ENCODE measurements around the gene MICAL3.

The MICAL3 gene

DNA sequence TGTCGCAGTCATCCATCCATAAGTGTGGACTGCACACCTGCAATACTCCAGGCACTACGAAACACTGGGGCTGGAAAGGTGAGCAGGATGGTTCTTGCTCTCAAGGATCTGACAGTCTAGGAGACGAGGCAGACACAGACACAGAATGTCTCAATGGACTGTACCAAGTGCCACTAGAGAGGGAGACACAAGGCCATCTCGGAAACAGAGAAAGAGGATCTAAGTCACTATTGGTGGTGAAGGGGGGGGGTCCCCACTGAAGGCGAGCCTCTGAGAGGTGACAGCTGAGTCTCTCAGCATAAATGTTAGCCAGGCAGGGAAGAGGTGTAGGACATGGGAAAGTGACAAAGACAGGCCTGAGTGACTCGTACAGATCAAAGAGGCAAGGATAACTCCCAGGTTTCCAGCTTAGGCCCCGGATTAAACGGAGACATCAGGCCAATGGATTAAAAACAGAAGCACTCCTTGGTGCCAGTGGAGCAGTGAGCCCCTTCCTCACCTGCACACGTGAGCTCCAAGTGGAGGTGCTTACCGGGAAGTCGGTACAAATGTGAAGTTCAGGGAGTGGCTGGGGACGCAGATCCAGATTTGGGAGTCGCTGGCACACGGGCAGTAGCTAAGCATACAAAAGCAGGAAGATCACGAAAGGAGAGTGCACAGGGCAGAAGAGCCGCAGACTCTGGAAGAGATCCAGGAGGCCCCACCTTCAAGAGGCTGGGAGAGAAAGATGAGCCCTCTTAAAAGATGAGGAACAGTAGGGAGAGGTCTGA lies 117.2 kb downstream of the MICAL3 start:
- no peak for DNase-seq

DNA sequence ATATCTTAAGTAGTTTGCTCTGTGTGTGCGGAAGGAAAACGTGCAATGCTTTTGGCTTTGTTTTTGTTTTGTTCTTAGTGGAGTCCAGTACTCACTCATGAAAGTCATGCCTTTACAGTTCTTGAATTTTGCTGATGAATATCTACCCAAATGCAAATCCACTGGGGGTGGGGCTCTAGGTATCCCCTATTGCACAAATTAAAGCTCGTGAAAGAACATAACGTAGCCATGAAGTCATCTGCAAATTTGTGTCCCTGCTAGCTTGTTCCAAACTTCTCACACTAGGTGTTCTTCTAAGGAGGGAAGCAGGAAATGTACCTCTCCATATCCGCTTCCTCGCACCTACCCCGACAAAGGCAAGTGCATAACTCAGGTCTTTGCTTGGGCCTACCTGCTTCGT lies 118.9 kb downstream of the MICAL3 start:
- no peak for DNase-seq

DNA sequence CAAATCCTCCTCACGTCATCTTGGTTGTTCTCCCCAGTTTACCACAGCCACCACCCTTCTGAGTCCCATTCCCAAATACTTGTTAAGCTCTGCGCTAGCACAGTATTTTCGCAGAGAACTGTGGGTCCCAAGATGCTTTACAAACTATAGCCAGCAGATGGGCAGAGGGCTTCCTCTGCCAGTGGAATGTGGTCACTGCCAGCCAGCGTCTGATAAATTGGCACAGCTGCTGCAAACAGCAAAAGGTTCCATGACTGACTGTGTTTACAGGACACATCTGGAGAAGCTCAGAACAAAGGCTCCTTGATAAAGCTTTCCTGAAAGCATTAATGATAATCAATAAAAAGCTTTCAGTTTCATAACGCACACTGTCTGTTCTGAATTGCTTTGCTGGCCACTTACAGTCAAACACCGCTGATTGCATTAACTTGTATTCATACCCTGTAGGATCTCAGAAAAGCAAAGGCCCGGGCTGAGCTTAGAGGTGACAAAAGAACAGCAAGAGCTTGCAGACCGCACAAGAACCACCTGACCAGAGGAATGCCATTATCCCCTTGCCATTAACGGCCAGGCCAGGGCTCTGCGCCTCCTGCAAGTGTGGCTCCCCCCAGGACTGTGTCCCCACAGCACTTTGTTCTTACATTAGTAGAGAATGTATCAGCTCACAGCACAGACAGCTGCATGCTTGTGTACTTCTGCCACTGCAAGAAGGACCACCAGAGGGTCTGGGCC lies 120.6 kb downstream of the MICAL3 start:
- DNase-seq = no peak

DNA sequence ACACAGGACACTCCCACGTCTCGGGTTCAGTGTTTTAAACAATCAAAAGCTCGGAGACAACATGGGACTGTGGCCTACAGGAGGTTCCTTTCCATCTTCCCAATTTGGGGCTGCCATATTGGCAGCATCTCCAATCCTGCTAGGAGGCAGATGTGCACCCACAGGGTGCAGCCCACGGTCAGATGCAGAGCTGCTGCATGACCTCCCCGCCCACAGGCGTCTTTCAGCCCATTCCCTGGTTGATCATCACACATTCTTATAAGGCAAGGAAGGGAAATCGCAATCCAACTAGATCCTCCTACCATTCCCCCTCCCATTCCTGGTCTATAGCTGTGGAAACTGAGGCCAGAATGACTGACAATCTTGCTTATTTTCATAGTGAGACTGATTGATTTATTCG lies 121.4 kb downstream of the MICAL3 start:
- no peak for DNase-seq

DNA sequence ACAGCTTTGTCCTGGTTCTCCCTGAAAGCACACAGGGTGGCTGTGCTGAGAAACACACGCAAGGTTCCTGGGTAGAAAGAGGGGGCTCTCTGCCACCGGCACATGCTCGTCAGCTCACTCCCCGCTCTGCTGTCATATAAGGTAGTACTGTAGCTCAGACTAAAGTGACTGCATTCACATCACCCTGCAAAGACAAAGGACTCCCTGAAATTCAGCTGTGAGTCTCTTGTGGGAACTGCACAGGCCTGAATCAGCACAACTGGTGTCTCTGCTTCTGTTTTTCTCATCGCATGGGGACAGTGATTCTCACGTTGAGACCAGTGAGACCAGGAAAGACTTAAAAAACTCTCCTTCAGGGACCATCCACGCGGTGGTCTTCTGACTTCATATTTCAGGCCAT lies 126.0 kb downstream of the MICAL3 start:
- no peak for DNase-seq

DNA sequence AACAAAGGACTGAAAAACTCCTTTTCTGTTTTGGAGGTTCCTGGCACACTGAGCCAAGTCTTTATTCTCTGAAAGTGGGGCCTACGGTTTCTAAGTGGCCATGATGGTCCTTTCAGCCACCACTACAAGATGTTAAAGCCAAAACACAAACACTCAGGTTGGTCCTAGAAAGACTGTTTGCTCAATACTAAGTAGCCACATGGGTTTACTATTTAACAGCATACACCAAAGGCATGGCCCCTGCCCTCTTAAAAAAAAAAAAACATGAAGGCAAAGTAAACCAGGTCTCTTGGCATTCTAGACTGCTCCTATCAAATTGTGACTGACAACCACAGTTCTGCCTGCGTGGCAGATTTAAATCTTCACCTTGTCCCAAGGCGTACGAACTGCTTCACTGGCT lies 126.5 kb downstream of the MICAL3 start:
- no peak for DNase-seq

DNA sequence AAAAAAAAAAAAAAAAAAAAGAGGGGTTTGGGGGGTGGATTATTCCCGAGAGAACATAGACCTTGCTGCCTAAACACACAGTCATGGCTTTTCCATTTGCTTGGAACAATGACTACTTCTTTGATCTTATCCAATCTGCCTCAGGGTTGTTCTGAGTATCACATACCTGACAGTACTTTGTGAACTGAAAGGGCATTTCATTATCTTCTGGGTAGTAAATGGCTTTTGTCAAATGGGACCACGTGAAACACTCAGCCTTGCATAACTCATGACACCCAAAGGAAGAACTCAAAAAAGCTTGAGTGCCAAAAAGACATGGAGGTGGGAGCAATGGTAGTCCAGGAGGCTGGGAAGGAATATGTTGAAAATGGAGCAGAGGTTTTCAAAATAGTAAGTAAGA lies 126.9 kb downstream of the MICAL3 start:
- no peak for DNase-seq

DNA sequence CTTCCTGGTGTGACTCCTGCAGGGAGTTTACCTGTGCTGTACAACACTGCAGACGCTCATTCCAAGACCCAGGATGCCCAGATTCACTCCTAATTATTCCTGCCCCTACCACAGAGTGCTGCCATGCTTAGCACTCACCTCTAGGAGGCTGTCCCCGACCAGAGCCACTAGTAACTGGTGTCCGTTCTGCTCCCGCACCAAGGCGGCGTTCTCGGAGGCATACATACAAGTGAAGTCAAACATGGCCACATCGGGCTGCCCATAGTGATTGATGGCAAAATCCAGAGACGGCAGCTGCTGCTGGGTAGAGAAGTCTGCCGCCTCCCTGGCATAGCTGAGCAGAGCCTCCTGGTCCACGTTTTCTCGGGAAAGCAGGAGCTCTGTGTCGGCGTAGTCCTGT lies 127.8 kb downstream of the MICAL3 start:
- no peak for DNase-seq

DNA sequence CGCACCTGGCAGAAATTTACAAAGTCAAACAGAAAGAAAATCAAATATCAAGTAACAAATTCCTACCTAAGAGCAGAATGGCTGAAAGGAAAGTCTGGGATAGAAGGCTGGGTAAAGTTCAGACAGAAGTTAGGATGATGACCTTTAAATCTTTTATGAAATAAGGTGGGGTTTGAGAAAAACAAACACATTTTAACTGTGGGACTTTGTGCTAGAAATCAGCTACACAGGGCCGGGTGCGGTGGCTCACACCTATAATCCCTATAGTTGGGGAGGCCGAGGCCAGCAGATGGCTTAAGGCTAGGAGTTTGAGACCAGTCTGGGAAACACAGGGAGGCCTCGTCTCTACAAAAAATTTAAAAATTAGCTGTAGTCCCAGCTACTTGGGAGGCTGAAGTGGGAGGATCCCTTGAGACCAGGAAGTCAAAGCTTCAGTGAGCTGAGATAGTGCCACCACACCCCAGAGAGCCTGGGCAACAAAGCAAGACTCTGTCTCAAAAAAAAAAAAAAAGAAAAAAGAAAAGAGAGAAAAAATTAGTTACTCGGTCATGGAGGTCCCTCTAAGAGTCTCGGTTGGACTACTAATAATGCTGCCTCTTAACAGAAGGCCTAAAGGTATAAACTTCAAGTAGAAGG lies 130.3 kb downstream of the MICAL3 start:
- no peak for DNase-seq

DNA sequence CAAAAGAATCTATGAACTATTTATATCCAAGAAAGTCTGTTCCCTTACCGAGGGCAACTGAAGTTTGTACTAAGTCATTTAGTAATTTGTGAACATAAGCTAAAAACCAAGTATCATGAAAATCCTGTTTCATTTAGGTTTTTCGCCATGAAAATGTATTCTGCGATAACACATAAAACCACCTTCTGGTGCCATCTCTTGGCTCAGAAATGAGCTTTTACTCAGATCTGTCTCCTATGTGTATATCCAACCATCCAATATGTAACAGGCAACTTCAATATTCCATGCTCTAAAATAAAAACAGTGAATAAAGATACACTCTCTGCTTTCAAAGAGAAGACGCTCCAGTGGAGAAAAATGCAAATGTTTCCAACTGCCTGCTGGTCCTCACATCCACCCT lies 132.0 kb downstream of the MICAL3 start:
- no peak for DNase-seq

DNA sequence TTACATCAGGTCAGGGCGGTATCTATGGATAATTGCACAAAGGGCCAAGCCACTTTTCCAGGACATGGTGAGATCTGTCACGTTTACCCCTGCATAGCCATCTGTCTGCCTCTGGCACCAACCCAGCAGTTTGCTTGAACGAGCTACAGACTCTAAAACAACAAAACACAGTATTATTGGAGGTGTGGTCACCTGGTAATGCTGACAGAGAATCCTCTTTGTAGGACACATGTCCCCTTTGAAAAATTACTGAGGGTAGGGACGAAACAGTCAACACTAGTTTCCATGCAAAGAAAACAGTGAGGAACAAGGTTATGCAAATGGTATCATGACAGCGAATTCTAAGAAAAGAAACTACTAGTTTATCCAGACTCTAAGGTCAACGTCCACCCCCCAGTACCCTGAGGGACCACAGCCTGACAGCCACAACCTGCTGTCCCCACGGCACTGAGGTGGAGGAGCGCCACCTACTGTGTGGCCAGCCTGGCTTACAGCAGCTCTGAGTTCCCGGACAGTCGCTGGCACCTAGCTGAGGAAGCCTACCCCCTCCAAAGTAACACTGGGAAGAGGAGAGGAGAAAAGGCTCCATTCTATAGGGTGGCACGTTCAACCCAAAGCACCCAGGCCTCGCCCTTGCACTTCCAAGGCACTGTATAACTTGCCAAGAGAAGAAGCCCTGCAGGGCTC lies 132.7 kb downstream of the MICAL3 start:
- DNase-seq = no peak

DNA sequence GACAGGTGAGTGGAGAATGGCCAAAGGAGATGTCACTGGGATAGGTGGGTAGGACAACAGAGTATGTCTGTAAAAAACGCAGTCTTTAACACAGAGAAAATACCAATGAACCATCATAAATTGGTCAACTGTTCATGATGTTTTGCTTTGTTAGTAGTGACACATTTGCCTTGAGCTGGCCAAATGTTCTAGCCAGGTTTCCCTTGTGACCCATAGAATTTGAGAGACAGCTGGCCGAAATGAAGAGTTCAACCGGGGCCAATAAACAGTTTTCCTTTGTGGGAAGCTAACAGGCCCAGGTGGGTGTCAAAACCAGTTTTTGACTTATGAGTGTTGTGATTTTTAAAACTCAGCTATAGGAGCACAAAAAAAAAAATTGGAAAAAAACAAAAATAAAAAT lies 133.5 kb downstream of the MICAL3 start:
- no peak for DNase-seq

DNA sequence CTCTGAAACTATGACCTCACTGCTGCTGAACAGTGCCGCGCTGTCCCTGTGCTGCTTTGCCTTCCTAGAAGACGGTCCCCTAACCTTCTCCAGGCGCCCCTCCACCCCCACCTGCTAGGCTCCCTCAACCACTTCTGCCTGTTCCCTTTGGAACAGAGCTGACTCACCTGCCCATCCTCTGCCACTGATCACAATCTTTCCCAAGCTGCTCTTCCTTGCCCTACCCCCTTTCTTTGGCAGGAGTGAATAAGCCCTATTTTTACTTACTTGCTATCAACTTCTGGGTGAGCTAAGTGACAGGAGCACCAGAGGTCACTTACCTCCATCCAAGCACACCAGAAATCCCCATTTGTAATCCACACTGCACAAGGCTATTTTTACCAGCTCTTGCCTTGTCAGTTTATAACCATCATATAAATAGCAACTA lies 134.1 kb downstream of the MICAL3 start:
- DNase-seq = no peak

DNA sequence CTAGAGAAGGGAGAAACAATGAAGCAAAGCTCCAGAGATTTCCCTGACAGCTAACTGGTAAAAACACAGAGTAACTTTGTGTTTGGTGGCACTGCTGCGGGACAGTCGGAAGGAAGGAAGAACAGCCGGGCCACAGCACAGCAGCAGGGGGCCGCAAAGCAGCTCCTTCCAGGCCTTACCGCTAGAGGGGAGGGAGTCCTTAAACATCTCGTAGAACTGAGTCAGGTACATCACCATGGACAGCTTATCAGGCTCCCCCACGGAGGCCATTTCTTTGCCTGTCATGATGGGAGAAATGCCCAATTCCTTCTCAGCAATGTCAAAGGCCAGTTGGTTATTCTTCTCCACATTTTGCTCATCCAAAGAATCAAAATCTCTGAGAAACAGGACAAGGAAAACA lies 135.5 kb downstream of the MICAL3 start:
- DNase-seq = no peak

DNA sequence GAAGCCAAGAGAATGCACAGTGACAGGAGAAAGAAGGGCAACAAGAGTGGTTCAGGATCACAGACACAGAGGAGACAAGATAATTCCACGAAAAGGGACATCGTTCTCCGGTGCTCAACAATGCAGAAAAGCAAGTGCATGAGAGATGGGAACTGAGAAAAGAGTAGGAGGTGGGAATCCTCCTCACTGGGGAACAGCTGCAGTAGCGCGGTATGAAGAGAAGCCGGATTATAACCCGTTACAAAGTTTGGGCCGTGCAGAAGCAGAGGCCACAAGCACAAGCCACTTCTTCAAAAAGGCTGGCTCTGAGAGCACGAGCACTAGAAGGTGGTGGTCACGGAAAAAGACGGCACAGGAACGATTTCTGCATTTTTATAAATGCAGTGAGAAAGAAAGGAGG lies 135.9 kb downstream of the MICAL3 start:
- no peak for DNase-seq

DNA sequence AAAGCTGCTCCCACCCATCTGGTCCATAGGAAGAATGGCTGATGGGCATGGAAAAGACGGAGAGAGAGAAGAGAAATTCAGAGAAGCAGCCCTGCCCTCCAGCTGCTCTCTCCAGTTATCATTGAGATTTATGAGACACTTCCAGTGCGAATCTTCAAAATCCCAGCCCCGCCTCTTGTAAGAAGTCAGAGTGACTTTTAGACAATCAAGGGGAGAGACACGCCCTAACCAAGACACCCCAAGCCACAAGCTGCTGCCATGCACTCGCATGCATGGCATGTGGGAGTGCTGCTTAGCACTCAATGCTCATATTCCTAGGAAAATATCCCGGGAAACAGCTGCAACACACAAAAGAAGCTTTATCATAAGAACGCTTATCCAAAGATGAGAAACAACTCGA lies 139.5 kb downstream of the MICAL3 start:
- DNase-seq = no peak

DNA sequence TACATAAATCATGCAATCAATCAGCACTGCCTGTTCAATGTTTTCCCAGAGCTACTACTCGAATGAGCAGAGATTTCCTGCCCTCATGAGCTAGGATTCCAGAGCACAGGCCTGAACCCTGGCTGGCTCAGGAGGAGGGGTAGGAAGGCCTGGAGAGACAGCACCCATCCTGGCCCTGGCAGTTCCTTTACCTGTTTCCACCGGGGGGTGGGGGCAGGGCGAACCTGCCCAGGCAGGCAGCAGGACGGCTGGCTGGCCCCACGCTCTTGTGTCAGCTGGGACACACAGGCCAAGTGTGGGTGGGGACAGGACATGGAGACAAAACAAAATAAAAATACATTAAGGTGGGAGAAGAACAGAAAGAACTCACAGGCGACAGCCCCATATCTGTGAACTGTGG lies 140.3 kb downstream of the MICAL3 start:
- no peak for DNase-seq

DNA sequence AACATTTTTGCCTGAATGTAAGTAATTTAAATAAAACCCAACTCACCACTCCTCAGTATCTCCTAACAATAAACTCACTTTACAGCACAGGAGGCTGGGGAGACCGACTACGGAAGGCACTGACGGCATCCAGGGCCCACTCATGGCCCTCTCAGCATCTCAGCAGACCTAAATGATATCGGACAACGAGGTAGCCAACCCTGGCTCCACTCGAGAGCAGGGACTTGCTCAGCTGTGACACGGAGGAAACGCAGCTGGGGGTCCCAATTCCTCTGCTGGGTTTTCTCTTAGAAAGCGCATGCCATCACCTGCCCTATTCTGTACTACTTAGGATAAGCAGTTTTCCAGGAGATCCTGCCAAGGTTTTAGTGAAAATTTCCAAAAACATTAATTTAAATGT lies 141.0 kb downstream of the MICAL3 start:
- no peak for DNase-seq

DNA sequence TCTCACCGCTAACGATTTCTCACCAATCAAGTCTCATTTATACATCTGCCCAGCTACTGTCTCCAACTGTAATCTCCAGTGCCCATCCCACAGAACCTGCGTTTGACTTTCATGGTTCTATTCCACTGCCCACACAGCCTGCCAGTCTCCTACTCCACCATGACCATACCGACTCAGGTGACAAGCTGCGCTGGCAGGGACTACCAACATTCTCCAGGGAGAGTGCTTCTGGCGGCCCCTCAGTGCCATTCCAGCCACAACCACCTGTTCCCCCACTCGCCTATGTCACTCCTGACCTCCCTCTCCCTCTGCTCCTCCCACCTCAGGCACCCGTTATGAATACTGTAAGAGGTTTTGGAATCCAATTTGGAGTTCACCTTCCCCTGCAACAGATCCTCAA lies 141.6 kb downstream of the MICAL3 start:
- DNase-seq = no peak

DNA sequence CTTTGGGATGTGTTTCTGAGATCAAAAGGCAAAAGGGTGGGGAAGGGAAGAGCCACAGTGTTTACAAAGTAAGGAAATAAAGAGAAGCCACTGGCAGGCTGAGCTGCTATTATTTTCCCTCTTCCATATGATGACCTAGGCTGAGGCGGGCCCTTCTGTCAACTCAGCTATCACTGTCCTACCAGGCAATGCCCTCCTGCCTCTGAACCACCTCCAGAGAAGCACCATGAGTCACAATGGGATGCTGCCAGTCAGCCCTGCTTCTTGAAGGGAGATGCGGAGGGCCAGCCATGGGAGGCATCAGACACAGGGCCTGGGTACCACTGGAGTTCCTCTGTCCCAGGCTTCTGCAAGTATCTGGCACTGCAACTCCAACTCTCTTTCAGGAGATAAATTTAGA lies 142.2 kb downstream of the MICAL3 start:
- no peak for DNase-seq

DNA sequence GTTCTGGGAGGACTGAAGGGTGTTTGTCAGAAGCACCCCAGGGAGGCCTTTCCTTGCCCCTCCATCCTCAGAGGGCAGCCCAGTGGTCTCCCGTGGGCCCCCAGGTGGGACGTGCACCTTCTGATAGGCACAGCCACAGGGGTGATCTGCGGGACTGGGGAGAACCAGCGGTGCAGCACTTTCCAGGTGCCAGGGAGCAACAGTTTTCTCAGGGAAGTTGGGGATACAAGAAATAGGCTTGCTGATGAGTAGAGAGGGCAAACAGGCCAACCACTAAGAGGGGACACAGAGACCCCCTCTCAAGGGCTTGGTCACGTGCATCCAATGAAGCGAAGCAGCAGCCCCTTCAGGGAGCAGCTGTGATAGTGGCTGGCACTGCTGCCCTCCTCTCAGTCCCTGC lies 143.0 kb downstream of the MICAL3 start:
- DNase-seq = no peak

DNA sequence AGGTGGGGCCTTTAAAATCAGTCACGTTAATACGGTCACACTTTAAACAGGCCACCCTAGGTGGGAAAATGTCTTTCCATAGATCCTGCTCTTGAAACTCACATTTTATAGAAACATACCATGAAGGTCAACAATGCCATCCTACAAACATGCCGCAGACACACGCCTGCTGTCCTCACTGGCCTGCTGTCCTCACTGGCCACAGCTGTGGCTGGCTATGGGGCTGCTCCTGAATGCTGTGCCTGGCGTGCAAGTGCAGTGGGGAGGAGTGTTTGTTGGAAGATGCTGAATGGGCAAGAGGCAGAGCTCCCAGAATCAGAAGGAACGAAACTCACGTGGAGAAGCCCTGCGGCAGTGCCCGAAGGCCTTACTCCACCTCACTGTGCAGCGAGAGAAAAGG lies 143.9 kb downstream of the MICAL3 start:
- no peak for DNase-seq

DNA sequence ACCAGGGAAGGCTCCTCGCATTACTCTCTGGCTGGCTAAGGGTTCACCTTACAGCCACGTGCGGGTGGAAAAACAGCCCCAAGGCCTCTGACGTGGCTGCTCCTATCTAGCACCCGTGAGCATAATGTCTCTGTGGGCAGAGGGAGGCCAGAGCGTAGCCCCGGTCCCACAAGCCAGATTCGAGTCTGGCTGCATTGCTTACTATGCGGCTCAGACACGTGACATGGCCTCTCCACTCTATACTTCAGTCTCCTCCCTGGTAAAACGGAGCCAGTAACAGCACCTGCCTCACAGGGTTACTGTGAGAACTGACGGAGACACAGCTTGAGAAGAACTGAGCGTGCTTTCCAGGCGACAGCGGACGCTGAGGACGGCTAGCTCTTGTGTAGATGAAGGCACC lies 144.3 kb downstream of the MICAL3 start:
- DNase-seq = no peak

DNA sequence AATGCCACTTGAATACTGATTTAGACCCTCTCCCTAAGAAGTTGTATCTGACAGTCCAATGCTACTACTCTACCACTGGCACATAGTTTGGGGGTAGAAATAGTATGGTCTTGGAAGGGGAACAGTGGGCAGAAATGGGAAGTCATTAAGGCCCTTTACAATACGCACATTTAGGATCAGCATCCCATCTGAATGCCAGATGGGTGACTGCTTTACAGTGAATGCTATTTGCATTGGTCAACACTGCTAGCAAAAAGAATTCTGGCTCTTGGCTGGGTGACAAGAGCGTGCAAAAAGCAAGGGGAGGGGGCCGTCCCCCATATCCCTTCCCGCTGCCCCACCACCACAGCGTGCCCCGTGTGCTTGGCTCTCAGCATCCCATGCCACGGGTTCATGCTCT lies 145.4 kb downstream of the MICAL3 start:
- DNase-seq = no peak

All from activated CD4-positive, CD25-positive, alpha-beta regulatory T cell treated with anti-CD3 and anti-CD28 coated beads, Interleukin-2, amount 50 U/mL, for 72 hours (primary cell).